Measurements from ENCODE around the gene UCHL5.
"Not testable (repeated sequence)": the region's sequence is repeated elsewhere in the genome, so short reads cannot be mapped to it uniquely, and the experiment has no call there.

UCHL5 gene

GRCh38 chr1:193013005-193013404, 46.2 kb downstream of the UCHL5 start:
- no peak for DNase-seq

DNA sequence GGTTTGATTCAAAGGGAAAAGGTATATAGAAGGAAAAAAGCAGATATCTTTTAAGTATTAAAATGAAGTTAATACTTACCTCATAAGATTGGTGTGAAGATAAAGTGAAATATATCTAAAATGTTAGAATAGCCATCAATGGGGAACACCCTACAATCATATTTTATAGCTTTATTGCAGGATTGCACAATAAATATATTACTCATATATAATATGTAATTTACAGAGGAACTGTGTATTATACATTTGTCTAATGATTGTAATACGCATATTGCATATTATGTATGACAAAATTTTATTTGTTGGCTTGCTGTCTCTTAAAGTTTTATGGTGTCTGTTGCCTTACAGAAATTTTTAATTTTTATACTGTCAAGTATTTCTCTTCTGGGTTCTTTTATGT, 47.8 kb downstream of the UCHL5 start:
- no peak for DNase-seq

- DNase-seq, result no peak
These were observed 49.7 kb downstream of the UCHL5 start for GRCh38 chr1:193009501-193009900.

DNA sequence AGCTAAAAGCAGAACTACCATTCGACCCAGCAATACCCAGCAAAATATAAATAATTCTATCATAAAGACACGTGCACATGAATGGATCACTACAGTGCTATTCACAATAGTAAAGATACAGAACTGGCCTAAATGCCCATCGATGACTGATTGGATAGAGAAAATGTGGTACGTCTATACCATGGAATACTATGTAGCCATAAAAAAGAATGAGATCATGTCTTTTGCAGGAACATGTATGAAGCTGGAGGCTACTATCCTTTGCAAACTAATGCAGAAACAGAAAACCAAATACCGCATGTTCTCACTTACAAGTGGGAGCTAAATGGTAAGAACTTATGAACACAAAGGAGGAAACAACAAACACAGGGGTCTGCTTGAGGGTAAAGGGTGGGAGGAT, 53.4 kb downstream of the UCHL5 start:
- DNase-seq, result no peak

- DNase-seq, result no peak
These were observed 60.6 kb downstream of the UCHL5 start for GRCh38 chr1:192998536-192998935.

DNA sequence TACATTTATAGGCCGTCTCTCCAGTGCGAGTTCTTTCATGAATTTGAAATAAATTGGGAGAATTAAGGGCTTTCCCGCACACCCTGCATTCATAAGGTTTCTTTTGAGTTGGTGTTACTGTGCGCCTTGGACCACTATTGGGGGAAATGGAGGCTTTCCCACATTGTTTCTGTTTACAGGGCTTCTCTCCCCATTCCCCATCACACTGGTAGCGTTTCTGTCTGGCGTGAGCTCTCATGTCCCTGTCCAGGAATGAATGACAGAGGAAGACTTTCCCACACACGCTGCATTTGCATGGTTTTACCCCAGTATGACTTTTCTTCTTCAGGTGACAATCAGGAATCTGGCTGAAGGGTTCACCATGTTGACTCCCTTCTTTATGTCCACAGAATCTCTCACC, 65.0 kb downstream of the UCHL5 start:
- DNase-seq, result no peak

GRCh38 chr1:192993426-192994085, 65.6 kb downstream of the UCHL5 start:
- DNase-seq, result no peak

DNA sequence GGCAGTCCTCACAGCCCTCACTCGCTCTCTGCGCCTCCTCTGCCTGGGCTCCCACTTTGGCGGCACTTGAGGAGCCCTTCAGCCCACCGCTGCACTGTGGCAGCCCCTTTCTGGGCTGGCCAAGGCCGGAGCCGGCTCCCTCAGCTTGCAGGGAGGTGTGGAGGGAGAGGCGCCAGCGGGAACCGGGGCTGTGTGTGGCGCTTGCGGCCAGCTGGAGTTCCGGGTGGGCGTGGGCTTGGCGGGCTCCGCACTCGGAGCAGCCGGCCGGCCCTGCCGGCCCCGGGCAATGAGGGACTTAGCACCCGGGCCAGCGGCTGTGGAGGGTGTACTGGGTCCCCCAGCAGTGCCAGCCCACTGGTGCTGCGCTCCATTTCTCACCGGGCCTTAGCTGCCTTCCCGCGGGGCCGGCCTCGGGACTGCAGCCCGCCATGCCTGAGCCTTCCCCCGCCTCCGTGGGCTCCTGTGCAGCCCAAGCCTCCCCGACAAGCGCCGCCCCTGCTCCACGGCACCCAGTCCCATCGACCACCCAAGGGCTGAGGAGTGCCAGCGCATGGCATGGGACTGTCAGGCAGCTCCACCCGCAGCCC, 72.3 kb downstream of the UCHL5 start:
- DNase-seq, result not testable (repeated sequence)

DNA sequence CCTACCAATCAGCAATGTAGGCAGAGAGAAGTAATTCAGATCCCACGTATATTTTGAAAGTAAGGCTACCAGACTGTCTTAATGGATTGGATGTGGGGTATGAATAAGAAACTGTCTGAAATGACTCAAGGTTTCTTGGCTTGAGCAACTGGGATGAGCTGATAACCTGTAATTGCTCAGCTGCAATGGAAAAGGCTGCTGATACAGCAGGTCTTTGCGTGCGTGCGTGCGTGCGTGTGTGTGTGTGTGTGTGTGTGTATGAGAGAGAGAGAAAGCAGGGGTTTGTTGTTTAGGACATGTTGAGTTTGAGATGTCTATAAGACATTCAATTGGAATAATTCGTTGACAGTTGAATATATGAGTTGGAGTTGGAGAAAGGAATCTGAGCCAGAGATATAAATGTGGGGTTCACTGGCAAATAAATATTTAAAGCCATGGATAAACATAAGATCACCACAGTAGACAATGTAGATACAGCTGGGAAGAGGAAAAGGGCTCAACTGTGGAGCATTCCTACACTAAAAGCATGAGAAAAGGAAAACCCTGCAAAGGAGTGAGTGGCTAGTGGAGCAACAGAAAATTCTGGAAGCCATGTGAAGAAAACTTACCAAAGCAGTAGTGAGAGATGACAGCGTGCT, 72.9 kb downstream of the UCHL5 start:
- DNase-seq, result no peak

DNA sequence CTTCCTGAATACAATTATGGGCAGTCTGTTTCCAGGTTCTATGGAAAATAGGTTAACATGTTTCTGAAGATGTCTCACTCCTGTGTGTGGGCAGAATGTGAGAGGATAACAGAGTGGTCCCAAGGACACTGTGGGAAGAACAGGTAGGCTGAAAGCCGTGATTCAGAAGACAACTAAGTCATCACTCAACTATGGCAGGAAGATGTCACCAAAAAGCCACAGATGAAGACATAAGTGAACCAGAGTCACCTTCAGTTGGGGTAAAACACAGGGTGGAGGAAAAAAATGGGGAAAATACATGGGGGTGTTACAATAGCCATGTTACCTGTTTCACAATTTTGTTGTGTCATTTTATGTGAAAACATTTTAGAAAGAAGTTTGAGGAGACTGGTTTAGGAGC, 75.1 kb downstream of the UCHL5 start:
- no peak for DNase-seq

DNA sequence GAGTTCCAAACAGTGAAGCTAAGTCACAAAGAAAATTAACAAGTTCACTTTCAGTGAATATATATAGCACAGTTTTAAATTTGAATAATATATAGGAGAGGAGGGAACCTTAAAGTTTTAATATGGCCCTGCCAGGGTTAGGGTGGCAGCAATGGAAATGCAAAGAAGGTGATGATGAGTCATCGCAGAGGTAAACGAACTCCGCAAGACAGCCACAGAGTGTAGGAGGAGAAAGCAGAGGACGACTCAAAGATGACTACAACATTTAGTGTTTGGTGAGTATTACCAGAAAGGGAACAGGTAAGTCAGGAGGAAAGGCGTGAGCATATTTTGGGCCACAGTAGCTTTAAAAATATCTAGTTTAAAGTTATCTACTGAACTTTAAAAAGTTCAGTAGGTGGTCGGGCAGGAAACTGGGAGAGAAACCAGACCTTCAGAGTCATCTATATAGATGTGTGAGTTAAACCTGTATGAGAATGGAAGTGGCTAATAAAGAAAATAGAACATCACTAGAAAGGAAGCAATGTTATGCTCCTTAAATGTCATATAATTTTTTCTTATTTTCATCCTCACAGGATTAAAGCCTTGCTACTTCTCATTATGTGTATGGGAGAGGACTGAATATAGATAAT, 75.7 kb downstream of the UCHL5 start:
- DNase-seq, result no peak

GRCh38 chr1:192980856-192981255, 78.3 kb downstream of the UCHL5 start:
- DNase-seq, result no peak

- DNase-seq, result not testable (repeated sequence)
These were observed 78.8 kb downstream of the UCHL5 start for GRCh38 chr1:192980334-192980733.

DNA sequence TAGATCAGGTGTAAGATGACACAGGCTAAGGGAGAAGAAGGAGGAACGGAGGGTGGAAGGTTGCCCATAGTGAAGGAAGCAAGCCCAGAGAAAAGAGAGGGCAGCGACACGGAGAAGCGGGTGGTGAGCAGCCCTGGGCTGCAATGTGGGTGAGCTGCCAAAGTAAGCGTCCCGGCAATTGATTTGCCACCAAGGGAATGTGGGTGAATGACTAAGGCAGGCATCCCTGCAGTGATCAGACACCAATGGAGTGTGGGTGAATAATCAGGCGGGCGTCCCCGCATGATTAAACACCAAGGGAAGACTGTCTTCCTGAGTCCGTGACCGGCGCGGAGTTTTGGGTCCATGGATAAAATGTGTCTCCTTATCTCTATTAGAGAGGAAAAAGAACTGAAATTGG, 79.6 kb downstream of the UCHL5 start:
- no peak for DNase-seq

DNA sequence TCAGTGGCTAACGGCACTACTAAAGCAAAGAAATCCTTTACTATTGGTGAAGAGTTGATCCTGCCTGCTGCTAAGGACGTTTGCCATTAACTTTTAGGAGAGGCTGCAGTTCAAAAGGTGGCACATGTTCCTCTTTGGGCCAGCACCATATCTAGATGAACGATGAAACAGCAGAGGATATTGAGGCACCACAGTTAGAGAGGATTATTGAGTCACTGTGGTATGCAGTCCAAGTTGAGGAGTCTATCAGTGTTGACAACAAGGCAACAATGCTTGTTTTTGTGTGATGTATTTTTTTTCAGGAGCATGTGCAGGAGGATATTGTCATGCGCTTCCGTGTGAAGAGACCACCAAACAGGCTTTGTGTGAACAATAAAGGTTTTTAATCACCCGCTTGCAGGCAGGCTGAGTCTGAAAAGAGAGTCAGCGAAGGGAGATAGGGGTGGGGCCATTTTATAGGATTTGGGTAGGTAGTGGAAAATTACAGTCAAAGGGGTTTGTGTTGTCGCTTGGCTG, 80.9 kb downstream of the UCHL5 start:
- no peak for DNase-seq

- DNase-seq, result no peak
These were observed 82.0 kb downstream of the UCHL5 start for GRCh38 chr1:192977089-192977706.

DNA sequence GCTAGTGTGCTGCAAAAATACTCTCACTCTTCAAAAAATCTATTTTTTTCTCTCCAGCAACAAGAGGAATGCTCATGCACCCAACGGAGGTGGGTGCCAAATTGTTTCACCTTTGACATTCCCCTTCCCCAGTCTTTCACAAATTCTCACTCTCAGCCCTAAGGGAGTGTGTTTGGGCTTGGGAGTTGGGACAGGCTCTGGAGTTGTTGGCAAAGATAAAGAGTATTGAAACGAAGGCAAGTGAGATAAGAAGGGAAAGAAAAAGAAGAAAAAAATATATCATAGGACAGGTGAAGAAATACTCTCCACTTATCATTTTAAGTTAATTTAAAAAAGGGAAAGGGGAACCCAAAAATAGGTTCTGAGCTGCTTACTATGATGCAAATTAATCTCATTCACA, 82.6 kb downstream of the UCHL5 start:
- DNase-seq, result no peak

GRCh38 chr1:192974701-192975100, 84.5 kb downstream of the UCHL5 start:
- DNase-seq, result no peak

- no peak for DNase-seq
These were observed 85.2 kb downstream of the UCHL5 start for GRCh38 chr1:192973988-192974387.

- no peak for DNase-seq
These were observed 86.0 kb downstream of the UCHL5 start for GRCh38 chr1:192973202-192973601.

GRCh38 chr1:192969091-192969490, 90.1 kb downstream of the UCHL5 start:
- DNase-seq, result no peak

GRCh38 chr1:192968323-192968722, 90.8 kb downstream of the UCHL5 start:
- DNase-seq, result no peak

All from hypothalamus (tissue), 51 donors.